ENCODE measurements around the gene SNRPB.

The SNRPB gene

DNA sequence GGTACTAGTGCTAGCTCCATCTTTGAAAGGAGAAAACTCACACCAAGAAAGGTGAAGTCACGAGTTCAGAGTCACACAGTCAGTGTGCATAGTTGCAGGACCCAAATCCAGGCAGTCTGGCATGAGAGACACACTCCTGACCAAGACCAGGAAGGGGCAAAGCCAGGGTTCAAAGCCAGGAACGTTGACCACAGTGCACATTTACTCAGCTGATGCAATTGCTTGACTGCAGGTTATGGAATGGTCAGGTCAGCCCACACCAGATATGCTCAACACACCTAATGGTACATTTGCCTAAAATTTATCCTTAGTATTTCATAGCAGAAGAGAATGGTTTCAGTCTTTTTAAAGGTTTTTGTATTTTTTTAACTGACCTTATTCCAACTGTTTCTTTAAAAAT, 52.2 kb downstream of the SNRPB start:
- no peak for DNase-seq

DNA sequence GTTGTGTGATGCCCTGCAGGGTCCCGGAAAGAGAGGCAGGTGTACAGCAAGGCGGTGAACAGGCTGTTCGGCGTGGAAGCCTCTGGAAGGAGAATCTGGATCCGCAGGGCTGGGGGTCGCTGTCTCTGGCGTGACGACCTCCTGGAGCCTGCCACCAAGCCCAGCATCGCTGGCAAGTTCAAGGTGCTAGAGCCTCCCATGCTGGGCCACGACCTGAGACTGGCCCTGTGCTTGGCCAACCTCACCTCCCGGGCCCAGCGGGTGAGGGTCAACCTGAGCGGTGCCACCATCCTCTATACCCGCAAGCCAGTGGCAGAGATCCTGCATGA, 53.4 kb downstream of the SNRPB start:
- DNase-seq, result no peak

GRCh38 chr20:2416541-2417212, 53.9 kb downstream of the SNRPB start:
- no peak for DNase-seq

All from stimulated activated CD4-positive, alpha-beta T cell treated with anti-CD3 and anti-CD28 coated beads, Interleukin-4, amount 100 ng/mL, for 1 hour (primary cell).